H1 (cell line): ENCODE measurements around the gene GRIK4. TPM values are rescaled to one million over a fixed set of nuclear protein-coding genes. Genes with fewer than 3 reads are reported as not detected.

Experiments
- CTCF ChIA-PET: fragments of 300-600 bp; sonication (Branson Sonifier 250); formaldehyde crosslinking; loops from one replicate; lab custom pipeline; 2021; ENCODE audit not compliant: partially characterized antibody; lab: Charles Lee
- POLR2A ChIA-PET: fragments of 300-600 bp; sonication (Branson Sonifier 250); formaldehyde crosslinking; loops from one replicate; lab custom pipeline; 2021; ENCODE audit warnings: inconsistent platforms; ENCODE audit not compliant: partially characterized antibody; lab: Charles Lee
- DNase-seq, 2 experiments: peaks; one replicate each; pipeline versions ENCODE4 v3.0.0 to v3.0.0-alpha.2; 2010 to 2022; ENCODE audit warnings: low spot score in 2 of 2, low read depth in 1 of 2, mixed read lengths in 1 of 2
- FAIRE-seq: peaks from 2 replicates; lab custom pipeline; 2011; peaks lifted over from hg19 to GRCh38; lab: Jason Lieb, UNC
- H2AFZ ChIP-seq: 2 replicates; pipeline ENCODE4 v1.8.1; 2012; ENCODE audit warnings: low read length, inconsistent platforms
- H2AK5ac ChIP-seq: 2 replicates; pipeline ENCODE4 v1.6.1; 2013; ENCODE audit warnings: low read depth, low read length
- H2BK120ac ChIP-seq: replicated peaks from 2 replicates; pipeline ENCODE3; 2013; ENCODE audit warnings: low read depth, low read length, inconsistent platforms
- H2BK12ac ChIP-seq: 2 replicates; pipeline ENCODE4 v1.6.1; 2013; ENCODE audit warnings: low read depth, low read length
- H2BK15ac ChIP-seq: 2 replicates; pipeline ENCODE4 v1.6.1; 2013; ENCODE audit warnings: low read length
- H2BK20ac ChIP-seq: 2 replicates; pipeline ENCODE4 v1.6.1; 2013; ENCODE audit warnings: low read length
- H2BK5ac ChIP-seq: 2 replicates; pipeline ENCODE4 v1.6.1; 2013; ENCODE audit warnings: low read depth, low read length
- H3K14ac ChIP-seq: 2 replicates; pipeline ENCODE4 v1.6.1; 2013; ENCODE audit warnings: inconsistent platforms; ENCODE audit not compliant: insufficient read length
- H3K18ac ChIP-seq: 2 replicates; pipeline ENCODE4 v1.6.1; 2013; ENCODE audit warnings: low read length; ENCODE audit errors: extremely low read depth
- H3K23ac ChIP-seq: 2 replicates; pipeline ENCODE4 v1.6.1; 2013; ENCODE audit warnings: inconsistent platforms; ENCODE audit not compliant: insufficient read length
- H3K23me2 ChIP-seq: 2 replicates; pipeline ENCODE4 v1.6.1; 2013; ENCODE audit warnings: low read depth, low read length
- H3K27ac ChIP-seq: 2 replicates; pipeline ENCODE4 v1.6.1; 2011; ENCODE audit warnings: low read depth, low read length, inconsistent platforms
- H3K27me3 ChIP-seq, 4 experiments: replicated peaks in 1 of 4; 1 replicate in 1 of 4; 2 replicates in 3 of 4; pipeline versions ENCODE4 v1.6.1 to v1.8.1; 2011 to 2013; ENCODE audit warnings: low read length in 3 of 4, mild to moderate bottlenecking in 3 of 4, inconsistent platforms in 2 of 4, mixed read lengths in 2 of 4, moderate library complexity in 1 of 4; ENCODE audit not compliant: control insufficient read depth in 3 of 4, insufficient read depth in 3 of 4; ENCODE audit errors: extremely low read depth in 1 of 4
- H3K36me3 ChIP-seq, 4 experiments: 2 replicates each; pipeline versions ENCODE4 v1.6.1 to v1.8.1; 2011 to 2013; ENCODE audit warnings: mild to moderate bottlenecking in 4 of 4, low read length in 3 of 4, moderate library complexity in 2 of 4, control low read depth in 1 of 4, inconsistent platforms in 1 of 4; ENCODE audit not compliant: insufficient read depth in 4 of 4, control insufficient read depth in 2 of 4
- H3K4ac ChIP-seq: replicated peaks from 2 replicates; pipeline ENCODE3; 2013; ENCODE audit warnings: low read length, low read depth, mixed read lengths, inconsistent platforms; ENCODE audit not compliant: insufficient read length
- H3K4me1 ChIP-seq, 4 experiments: replicated peaks in 1 of 4; 1 replicate in 1 of 4; 2 replicates in 3 of 4; pipeline versions ENCODE4 v1.6.1 to v1.8.1; 2011 to 2013; ENCODE audit warnings: low read length in 3 of 4, inconsistent platforms in 2 of 4, mixed read lengths in 1 of 4; ENCODE audit not compliant: insufficient read depth in 4 of 4, control insufficient read depth in 3 of 4
- H3K4me2 ChIP-seq, 2 experiments: 2 replicates each; pipeline versions ENCODE4 v1.6.1 to v1.8.1; 2011 to 2013; ENCODE audit warnings: low read depth in 2 of 2, low read length in 2 of 2, control low read depth in 1 of 2, inconsistent platforms in 1 of 2, mild to moderate bottlenecking in 1 of 2; ENCODE audit not compliant: insufficient read depth in 1 of 2
- H3K4me3 ChIP-seq, 4 experiments: fragments of 200-600, 300-600 bp in 1 of 4; sonication (generic), shearing (Covaris generic), sonication (Bioruptor Twin) in 1 of 4; 2 replicates each; pipeline versions ENCODE4 v1.5.1 to v1.8.1; 2011 to 2016; ENCODE audit warnings: low read length in 4 of 4, low read depth in 3 of 4, control low read depth in 2 of 4, inconsistent platforms in 2 of 4, mild to moderate bottlenecking in 2 of 4, mixed read lengths in 1 of 4, moderate library complexity in 1 of 4; ENCODE audit not compliant: insufficient read depth in 2 of 4; ENCODE audit errors: extremely low read depth in 1 of 4
- H3K56ac ChIP-seq: replicated peaks from 2 replicates; pipeline ENCODE3; 2013; ENCODE audit warnings: low read depth, mild to moderate bottlenecking, mixed read lengths, low read length, inconsistent platforms; ENCODE audit not compliant: insufficient read length
- H3K79me1 ChIP-seq: 2 replicates; pipeline ENCODE4 v1.6.1; 2013; ENCODE audit warnings: low read depth, low read length, control low read depth
- H3K79me2 ChIP-seq, 2 experiments: 2 replicates each; pipeline versions ENCODE4 v1.6.1 to v1.8.1; 2012 to 2013; ENCODE audit warnings: low read length in 2 of 2, mild to moderate bottlenecking in 2 of 2, inconsistent platforms in 1 of 2; ENCODE audit not compliant: insufficient read depth in 2 of 2, control insufficient read depth in 1 of 2
- H3K9ac ChIP-seq, 4 experiments: replicated peaks in 1 of 4; 1 replicate in 1 of 4; 2 replicates in 3 of 4; pipeline versions ENCODE4 v1.6.1 to v1.8.1; 2011 to 2013; ENCODE audit warnings: low read depth in 3 of 4, low read length in 3 of 4, control low read depth in 2 of 4, mild to moderate bottlenecking in 2 of 4, moderate library complexity in 2 of 4, inconsistent platforms in 1 of 4; ENCODE audit errors: extremely low read depth in 1 of 4
- H3K9me3 ChIP-seq, 2 experiments: 2 replicates each; pipeline versions ENCODE4 v1.6.1 to v1.8.1; 2012 to 2013; ENCODE audit warnings: mild to moderate bottlenecking in 2 of 2, moderate library complexity in 2 of 2, control low read depth in 1 of 2, inconsistent platforms in 1 of 2, low read depth in 1 of 2, low read length in 1 of 2, mixed read lengths in 1 of 2; ENCODE audit not compliant: insufficient read depth in 2 of 2
- H4K20me1 ChIP-seq, 2 experiments: replicated peaks in 1 of 2; 2 replicates each; pipeline versions ENCODE3 to v1.8.1; 2011 to 2013; ENCODE audit warnings: inconsistent platforms in 2 of 2, low read length in 2 of 2, mild to moderate bottlenecking in 1 of 2; ENCODE audit not compliant: insufficient read depth in 2 of 2, control insufficient read depth in 1 of 2
- H4K5ac ChIP-seq: 2 replicates; pipeline ENCODE4 v1.6.1; 2013; ENCODE audit warnings: low read length, low read depth, mixed read lengths, inconsistent platforms; ENCODE audit not compliant: insufficient read length
- H4K8ac ChIP-seq: 2 replicates; pipeline ENCODE4 v1.8.0; 2013; ENCODE audit warnings: mild to moderate bottlenecking, moderate library complexity, low read length, inconsistent platforms; ENCODE audit not compliant: insufficient read depth; ENCODE audit errors: extremely low read depth
- H4K91ac ChIP-seq: replicated peaks from 2 replicates; pipeline ENCODE3; 2013; ENCODE audit warnings: low read length, mixed read lengths, inconsistent platforms; ENCODE audit not compliant: insufficient read length
- CHD2 ChIP-seq: IDR thresholded peaks from 2 replicates; pipeline ENCODE4 v1.6.1; 2012; ENCODE audit warnings: low read length, improper control_type of control experiment
- CREB1 ChIP-seq: IDR thresholded peaks from 2 replicates; pipeline ENCODE4 v1.6.1; 2012; ENCODE audit warnings: inconsistent platforms
- CTCF ChIP-seq, 3 experiments: IDR thresholded peaks; 1 replicate in 2 of 3; 2 replicates in 1 of 3; pipeline versions ENCODE4 v1.5.1 to v1.6.1; 2011; ENCODE audit warnings: low read length in 3 of 3, mild to moderate bottlenecking in 3 of 3, inconsistent platforms in 2 of 3, low read depth in 1 of 3, moderate library complexity in 1 of 3; ENCODE audit not compliant: insufficient read depth in 1 of 3; ENCODE audit errors: control extremely low read depth in 1 of 3
- POU5F1 ChIP-seq: IDR thresholded peaks from 2 replicates; pipeline ENCODE4 v1.6.1; 2011; ENCODE audit warnings: low read depth, mild to moderate bottlenecking, low read length, moderate library complexity
- SP2 ChIP-seq: IDR thresholded peaks from 2 replicates; pipeline ENCODE4 v1.6.1; 2012; ENCODE audit warnings: mild to moderate bottlenecking, low read length, inconsistent platforms
- SRF ChIP-seq: IDR thresholded peaks from 2 replicates; pipeline ENCODE4 v1.6.1; 2011; ENCODE audit warnings: mild to moderate bottlenecking, low read depth, low read length, moderate library complexity
- TAF7 ChIP-seq: optimal IDR thresholded peaks from 2 replicates; pipeline ENCODE3; 2011; ENCODE audit warnings: low read depth, mild to moderate bottlenecking, inconsistent platforms, low read length, moderate library complexity, borderline replicate concordance
- TEAD4 ChIP-seq: IDR thresholded peaks from 2 replicates; pipeline ENCODE4 v1.6.1; 2012; ENCODE audit warnings: low read depth, low read length, inconsistent platforms, mixed read lengths
- USF2 ChIP-seq: IDR thresholded peaks from 2 replicates; pipeline ENCODE4 v1.6.1; 2011; ENCODE audit warnings: low read length, improper control_type of control experiment
- WGBS, 2 experiments: shearing (Covaris generic) in 1 of 2; methylation state at CpG; one replicate each; pipeline versions ENCODE4 v1.1.6 to v1.1.7; 2013 to 2015; ENCODE audit warnings: low lambda C conversion rate in 2 of 2, mixed read lengths in 2 of 2, inconsistent platforms in 1 of 2, low coverage in 1 of 2, missing lambda C conversion rate in 1 of 2; ENCODE audit not compliant: insufficient replicate concordance in 2 of 2, insufficient coverage in 1 of 2, insufficient read length in 1 of 2; ENCODE audit errors: extremely low coverage in 1 of 2, missing lambda C conversion rate in 1 of 2; 5-methylcytosine and 5-hydroxymethylcytosine counted together
- polyA plus RNA-seq, 7 experiments: library from polyadenylated mRNA; depleted of rRNA in 3 of 7; stranded (reverse) in 5 of 7; unstranded in 2 of 7; fragments of >200 nt in 5 of 7; fragments of 200-250 nt in 2 of 7; gene quantifications; 1 replicate in 5 of 7; 2 replicates in 1 of 7; 4 replicates in 1 of 7; pipeline versions ENCODE4 v1.2.1 to v1.2.3, GENCODE V29; 2011 to 2013; ENCODE audit warnings: missing spikeins in 2 of 7, mixed read lengths in 2 of 7
- total RNA-seq: library from RNA; stranded (reverse); fragmentation: NEBNext Ultra II Directional; extraction: Animal tissue kit (Norgen Biotek cat#: 25700); gene quantifications from 2 replicates; pipeline ENCODE4 v1.2.1, GENCODE V29; 2021

The GRIK4 gene
- total and polyA plus RNA-seq, 2 of the 8 experiments (the other 6 are each of a cell fraction or from before 2014, with no cell fraction given) = 1.2 to 2.9 TPM

- ChIA-PET POLR2A (interaction anchor here (1.2 kb wide), 1 partner anchor 40 kb away, joined by 3 read pairs; no protein-coding TSS in a partner anchor), CTCF (interaction anchor here (1.0 to 1.9 kb wide), 10 partner anchors 10 to 405 kb away, joined by 3 to 7 read pairs (median 3); partner anchors contain the start of gene GRIK4)
- Histone ChIP-seq H3K4me1 (peaks cover 3 to 28% (median 16%) of the 10 kb centered on the region in 4 experiments), H3K4me3 (no peak overlapping the region), H2BK120ac (no peak overlapping the region), H4K5ac (no peak overlapping the region), H3K4ac (no peak overlapping the region), H2AK5ac (no peak overlapping the region), H3K27me3 (no peaks in the 10 kb centered on the region; a peak in 1 of 7 replicates), H3K23ac (no peak overlapping the region), H3K56ac (no peak overlapping the region), H3K79me2 (no peaks in the 10 kb centered on the region), H2BK5ac (0 out of 2 replicates have a peak overlapping the region, but pooled peaks have one; percentile 7), H3K9me3 (no peaks in the 10 kb centered on the region), H3K14ac (no peak overlapping the region), H3K79me1 (no peaks in the 10 kb centered on the region), H2BK20ac (no peak overlapping the region), H2BK12ac (0 out of 2 replicates have a peak overlapping the region, but pooled peaks have one; percentile 53), H3K23me2 (no peaks in the 10 kb centered on the region), H4K8ac (no peak overlapping the region), H3K27ac (no peak overlapping the region), H2BK15ac (peak overlapping the region; percentile 9; the same call in 1 of the 2 replicates), H4K91ac (no peak overlapping the region), H2AFZ (no peak overlapping the region), H3K9ac (no peak overlapping the region), H3K18ac (no peak overlapping the region), H4K20me1 (no peaks in the 10 kb centered on the region), H3K4me2 (no peak overlapping the region), H3K36me3 (no peaks in the 10 kb centered on the region)
- WGBS, 2 experiments = 62% methylated on average over 12 of the region's 12 CpGs; no CpG with 5 or more reads in 1 of the 2 experiments
- DNase-seq = no peak
- FAIRE-seq = no peak
- no peak for TF ChIP-seq USF2
- TF ChIP-seq TEAD4 = no peak
- TF ChIP-seq CHD2 = no peak
- no peak for TF ChIP-seq SP2
- no peak for TF ChIP-seq TAF7
- TF ChIP-seq POU5F1 = no peak
- TF ChIP-seq CTCF (IDR thresholded peaks at IDR 0.05; ENCODE audit: control extremely low read depth in 1 of 3, insufficient read depth in 1 of 3, low read depth in 1 of 3, low read length in 3 of 3) = no peak
- TF ChIP-seq SRF = no peak
- TF ChIP-seq CREB1 = no peak
These were observed 11.6 kb downstream of the GRIK4 start for GRCh38 chr11:120523196-120523595.
